GM18499 (cell line): Measurements from ENCODE around the gene TIAL1.
"Not testable (repeated sequence)": the region's sequence is repeated elsewhere in the genome, so short reads cannot be mapped to it uniquely, and the experiment has no call there.

ENCODE experiments used
- ATAC-seq: cut with Tn5 transposase; IDR thresholded peaks from one replicate; pipeline ENCODE4 v1.9.1; 2021; ENCODE audit warnings: moderate number of reproducible peaks; ENCODE audit not compliant: insufficient read depth, unreplicated experiment

Gene TIAL1

GRCh38 chr10:119596537-119597404 lies at the start of gene TIAL1:
TSS of gene TIAL1 (minus strand) at chr10:119596964. CDS start at chr10:119596465, 499 bp downstream.
- ATAC-seq, result peak; percentile 83

- no peak for ATAC-seq
Measured at GRCh38 chr10:119644994-119645393, 48.2 kb upstream of the TIAL1 start.

- no peak for ATAC-seq
Measured at GRCh38 chr10:119644205-119644814, 47.5 kb upstream of the TIAL1 start.

GRCh38 chr10:119643306-119644204 lies 46.8 kb upstream of the TIAL1 start:
- no peak for ATAC-seq

- ATAC-seq, result no peak
Measured at GRCh38 chr10:119642556-119643111, 45.9 kb upstream of the TIAL1 start.

- no peak for ATAC-seq
Measured at GRCh38 chr10:119640875-119641526, 44.2 kb upstream of the TIAL1 start.

- ATAC-seq, result no peak
Measured at GRCh38 chr10:119640384-119640783, 43.6 kb upstream of the TIAL1 start.

- ATAC-seq, result no peak
Measured at GRCh38 chr10:119638982-119639381, 42.2 kb upstream of the TIAL1 start.

- no peak for ATAC-seq
Measured at GRCh38 chr10:119637631-119638030, 40.9 kb upstream of the TIAL1 start.

GRCh38 chr10:119634219-119634544 lies 37.4 kb upstream of the TIAL1 start:
- no peak for ATAC-seq

- ATAC-seq, result no peak
Measured at GRCh38 chr10:119633538-119634218, 36.9 kb upstream of the TIAL1 start.

GRCh38 chr10:119630300-119630699 lies 33.5 kb upstream of the TIAL1 start:
- no peak for ATAC-seq

GRCh38 chr10:119625570-119626280 lies 29.0 kb upstream of the TIAL1 start:
- no peak for ATAC-seq

- ATAC-seq, result no peak
Measured at GRCh38 chr10:119621078-119621384, 24.3 kb upstream of the TIAL1 start.

- ATAC-seq, result no peak
Measured at GRCh38 chr10:119620241-119621077, 23.7 kb upstream of the TIAL1 start.

- not testable (repeated sequence) for ATAC-seq
Measured at GRCh38 chr10:119619811-119620210, 23.0 kb upstream of the TIAL1 start.

- no peak for ATAC-seq
Measured at GRCh38 chr10:119619215-119619614, 22.5 kb upstream of the TIAL1 start.

- no peak for ATAC-seq
Measured at GRCh38 chr10:119616882-119617570, 20.3 kb upstream of the TIAL1 start.
